Iris pigment epithelial cell (primary cell): Measurements from ENCODE around the gene TECTA.

ENCODE experiments used
- DNase-seq: peaks from one replicate; pipeline ENCODE4 v3.0.0-alpha.2; 2011; ENCODE audit warnings: low read depth

Gene TECTA

GRCh38 chr11:121127809-121128208, 26.8 kb downstream of the TECTA start:
- no peak for DNase-seq

DNA sequence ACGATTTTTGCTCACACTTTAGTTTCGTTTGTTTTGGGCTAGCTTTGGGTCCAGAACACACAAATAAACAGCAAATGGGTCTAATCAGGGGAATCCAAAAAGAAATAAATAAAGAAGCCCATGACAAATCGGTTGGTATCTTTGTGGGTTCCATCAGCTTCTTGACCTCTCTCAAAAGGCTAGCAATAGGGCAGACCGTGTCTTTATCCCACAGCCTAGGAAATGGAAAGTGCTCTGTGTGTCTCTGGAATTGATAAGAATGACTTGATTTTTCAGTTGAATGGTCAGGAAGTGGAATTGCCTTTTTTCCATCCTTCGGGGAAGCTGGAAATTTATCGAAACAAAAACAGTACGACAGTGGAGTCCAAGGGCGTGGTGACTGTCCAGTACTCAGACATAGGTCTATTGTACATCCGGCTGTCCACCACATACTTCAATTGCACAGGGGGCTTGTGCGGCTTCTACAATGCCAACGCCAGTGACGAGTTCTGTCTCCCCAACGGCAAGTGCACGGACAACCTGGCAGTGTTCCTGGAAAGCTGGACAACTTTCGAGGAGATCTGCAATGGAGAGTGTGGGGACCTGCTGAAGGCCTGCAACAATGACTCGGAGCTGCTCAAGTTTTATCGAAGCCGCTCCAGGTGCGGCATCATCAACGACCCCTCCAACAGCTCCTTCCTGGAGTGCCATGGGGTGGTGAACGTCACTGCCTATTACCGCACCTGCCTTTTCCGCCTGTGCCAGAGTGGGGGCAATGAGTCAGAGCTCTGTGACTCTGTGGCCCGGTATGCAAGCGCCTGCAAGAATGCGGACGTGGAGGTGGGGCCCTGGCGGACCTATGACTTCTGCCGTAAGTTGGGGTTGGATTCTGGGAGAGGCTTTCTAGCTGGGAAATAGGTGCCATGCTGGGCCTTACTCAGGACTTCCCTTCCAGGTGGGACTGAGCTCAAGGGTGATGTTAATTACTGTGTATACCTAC, 28.6 kb downstream of the TECTA start:
- no peak for DNase-seq

- DNase-seq = no peak
Observed at GRCh38 chr11:121131656-121132055, 30.6 kb downstream of the TECTA start.

GRCh38 chr11:121132211-121132976, 31.4 kb downstream of the TECTA start:
- DNase-seq = peak; percentile 5

DNA sequence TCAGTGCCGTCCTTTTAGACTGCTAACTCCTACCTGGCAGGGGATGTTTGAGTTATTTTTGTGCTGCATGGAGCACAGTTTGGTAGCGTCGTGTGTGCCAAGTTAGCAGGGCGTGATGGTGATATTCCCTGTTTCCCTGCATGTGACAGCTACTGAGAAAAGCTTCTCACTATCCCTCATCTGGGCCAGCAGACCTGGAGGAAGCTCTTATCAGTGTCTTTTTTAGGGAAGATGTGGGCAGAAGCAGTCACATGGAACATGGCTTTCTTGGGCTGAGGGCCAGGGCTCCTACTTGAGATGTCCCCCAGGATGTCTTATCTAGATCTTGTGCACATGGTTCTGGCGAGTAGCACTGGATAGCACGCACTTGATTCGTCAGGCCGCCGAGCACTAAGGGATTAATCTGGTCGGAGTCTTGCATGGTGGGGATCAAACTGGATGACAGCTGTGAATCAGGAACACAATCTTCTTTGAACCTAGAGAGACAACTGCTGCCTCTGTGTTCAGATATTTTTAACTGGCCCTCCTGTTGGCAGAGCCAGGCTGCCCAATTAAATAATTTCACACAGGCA, 33.8 kb downstream of the TECTA start:
- DNase-seq = no peak

GRCh38 chr11:121137005-121137404, 36.0 kb downstream of the TECTA start:
- no peak for DNase-seq

GRCh38 chr11:121138259-121138658, 37.2 kb downstream of the TECTA start:
- DNase-seq = no peak

- no peak for DNase-seq
Observed at GRCh38 chr11:121140369-121140768, 39.3 kb downstream of the TECTA start.

DNA sequence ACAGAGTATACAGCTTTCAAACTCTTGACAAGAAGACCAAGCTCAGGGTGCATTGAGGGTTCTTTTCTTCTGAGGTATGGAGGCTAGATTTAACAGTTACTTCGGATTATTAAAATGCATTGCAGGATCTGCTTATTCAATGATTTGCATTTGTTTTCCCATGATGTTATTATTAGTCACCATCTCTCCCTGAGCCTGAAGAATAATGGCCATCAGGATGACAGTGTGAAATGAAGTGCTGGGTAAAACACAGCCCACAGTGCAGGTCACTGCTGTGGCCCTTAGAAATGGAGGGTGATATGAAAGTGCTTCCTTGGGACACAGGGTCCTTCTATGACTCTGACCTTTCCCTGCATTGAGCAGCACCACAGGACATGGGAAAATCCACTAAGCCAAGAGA, 40.0 kb downstream of the TECTA start:
- no peak for DNase-seq

GRCh38 chr11:121143921-121144320, 42.9 kb downstream of the TECTA start:
- no peak for DNase-seq

- DNase-seq = no peak
Observed at GRCh38 chr11:121144723-121145122, 43.7 kb downstream of the TECTA start.

GRCh38 chr11:121145826-121146225, 44.8 kb downstream of the TECTA start:
- no peak for DNase-seq

DNA sequence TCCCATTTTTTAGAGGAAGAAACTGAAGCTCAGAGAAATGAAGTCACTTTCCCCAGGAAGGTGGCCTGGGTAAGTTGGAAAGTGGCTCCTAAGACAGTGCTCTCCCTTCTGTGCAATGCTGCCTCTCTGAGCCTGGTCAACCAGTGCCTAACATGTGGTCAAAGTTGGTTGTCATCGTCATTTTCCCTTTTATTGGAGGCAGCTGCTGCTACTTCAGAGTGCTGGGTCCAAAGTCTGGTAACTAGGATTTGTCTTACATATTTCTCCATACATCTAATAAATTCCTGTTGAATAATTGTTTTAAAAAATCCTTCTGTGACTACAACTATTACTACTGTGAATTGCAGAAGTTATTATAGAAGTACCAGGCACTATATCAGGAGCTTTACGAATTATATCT, 48.1 kb downstream of the TECTA start:
- DNase-seq = no peak

DNA sequence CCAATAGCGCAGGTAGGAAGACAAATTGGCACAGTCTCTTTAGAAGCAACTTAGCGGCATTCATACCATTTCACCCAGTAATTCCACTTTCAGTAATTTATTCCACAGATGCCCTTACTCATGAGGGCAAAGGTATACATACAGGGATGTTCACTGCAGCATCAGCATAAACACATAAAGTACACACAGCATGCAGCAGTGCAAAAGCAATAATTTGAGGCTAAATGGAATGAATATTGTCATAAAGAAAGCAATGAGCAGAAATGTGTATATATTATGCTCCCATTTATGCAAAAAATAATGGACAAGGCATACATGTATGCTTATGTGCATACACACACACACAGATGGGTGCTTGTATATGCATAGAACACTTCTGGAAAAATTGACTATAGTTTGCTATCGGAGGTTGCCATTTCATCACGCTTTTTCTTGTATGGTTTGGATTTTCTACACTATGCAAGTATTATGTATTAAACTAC, 50.2 kb downstream of the TECTA start:
- no peak for DNase-seq

GRCh38 chr11:121152764-121153163, 51.7 kb downstream of the TECTA start:
- DNase-seq = no peak

DNA sequence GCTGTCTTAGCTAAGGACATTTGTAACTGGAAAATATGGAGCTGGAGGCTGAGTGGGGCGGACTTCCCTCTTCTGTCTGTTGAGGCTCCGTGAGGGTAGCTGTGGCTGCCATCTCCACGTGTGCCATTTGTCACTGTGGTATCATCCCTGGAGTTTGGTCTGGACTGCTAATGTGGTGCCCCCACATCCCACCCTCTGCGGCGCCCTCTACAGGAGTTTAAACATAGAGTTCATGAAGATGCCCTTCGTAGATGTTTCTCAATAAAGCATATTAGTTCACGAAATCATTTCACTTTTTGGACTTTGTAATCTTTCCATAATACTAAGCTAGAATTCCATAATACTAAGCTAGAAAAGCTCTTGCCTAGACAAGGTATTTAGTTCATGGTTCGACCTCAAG, 52.4 kb downstream of the TECTA start:
- no peak for DNase-seq

- no peak for DNase-seq
Observed at GRCh38 chr11:121154486-121155314, 53.7 kb downstream of the TECTA start.

GRCh38 chr11:121157756-121158155, 56.7 kb downstream of the TECTA start:
- DNase-seq = no peak

DNA sequence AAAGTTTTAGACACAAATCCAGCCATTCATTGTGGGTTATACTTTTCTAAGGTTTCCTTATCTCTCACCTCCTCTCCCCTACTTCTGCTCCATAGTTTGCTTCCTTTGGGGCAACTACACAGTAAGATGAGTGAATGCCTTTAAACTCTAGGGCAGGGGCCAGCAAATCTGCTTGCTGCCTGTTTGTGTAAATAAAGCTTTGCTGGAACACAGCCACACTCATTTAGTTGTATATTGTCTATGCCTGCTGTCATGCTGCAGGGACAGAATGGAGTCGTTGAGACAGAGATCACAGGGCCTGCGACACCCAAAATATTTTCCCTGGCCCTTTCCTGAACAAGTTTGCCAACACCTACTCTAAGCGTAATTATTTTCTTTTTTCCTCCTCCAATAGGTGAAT, 58.7 kb downstream of the TECTA start:
- DNase-seq = no peak

DNA sequence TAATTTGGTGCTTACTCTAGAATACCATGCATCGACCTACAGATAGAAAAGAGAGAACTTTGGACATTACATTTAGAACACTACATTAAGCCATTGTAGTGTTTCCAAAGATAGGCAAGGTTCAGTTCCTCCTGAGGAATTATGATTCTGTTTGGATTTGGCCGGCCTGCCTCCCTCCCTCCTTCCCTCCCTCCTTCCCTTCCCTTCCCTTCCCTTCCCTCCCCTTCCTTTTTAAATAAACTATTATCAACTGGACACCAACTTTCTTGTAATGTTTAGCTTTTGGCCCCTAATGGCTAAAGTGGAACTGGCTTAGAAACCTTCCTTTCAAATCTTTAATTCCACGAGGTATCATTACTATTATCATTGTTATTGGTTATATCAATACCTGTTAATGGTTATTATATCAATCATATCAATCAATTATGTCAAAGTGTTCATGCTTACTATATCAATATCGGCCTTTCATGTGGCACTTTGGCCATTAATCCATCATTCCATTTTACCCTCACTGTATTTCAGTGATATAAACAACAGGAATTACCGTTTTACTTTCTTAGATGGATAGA, 60.4 kb downstream of the TECTA start:
- DNase-seq = no peak

DNA sequence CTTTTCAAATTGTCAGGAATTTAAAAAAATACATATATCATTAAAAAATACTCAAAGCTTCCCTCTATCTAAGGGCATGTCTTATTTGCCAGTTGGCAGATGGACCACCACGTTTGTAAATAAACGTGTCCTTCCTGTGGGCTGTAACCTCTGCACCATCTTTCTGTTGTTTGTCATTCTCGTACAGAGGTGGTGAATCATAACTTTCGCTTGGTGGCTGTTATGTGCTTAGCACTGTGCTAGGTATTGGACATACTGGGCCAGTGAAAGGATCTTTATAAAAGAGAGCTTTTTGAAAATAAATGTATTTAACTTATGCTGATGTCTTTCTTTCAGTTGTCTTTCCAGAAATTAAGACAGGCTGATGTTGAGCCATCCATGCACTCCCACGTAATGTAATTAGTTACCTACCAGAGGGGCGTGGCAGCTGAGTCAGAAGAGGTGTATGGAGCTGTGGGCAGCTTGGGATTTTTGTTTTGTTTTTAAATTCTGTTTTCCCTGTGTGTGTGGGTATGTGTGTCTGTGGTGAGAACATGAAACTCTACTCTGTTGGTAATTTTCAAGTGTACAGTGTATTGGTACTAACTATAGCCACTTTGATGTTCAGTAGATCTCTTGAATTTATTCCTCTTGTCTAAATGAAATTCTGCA, 62.7 kb downstream of the TECTA start:
- no peak for DNase-seq
